ENCODE data around the gene FNIP2. TPM values are rescaled to one million over a fixed set of nuclear protein-coding genes. Genes with fewer than 3 reads are reported as not detected.

Gene FNIP2
- total and polyA plus RNA-seq, 9 of the 15 experiments (the other 6 are each of a cell fraction or from before 2014, with no cell fraction given), result 1.7 to 15.5 (median 8.3) TPM

GRCh38 chr4:158722917-158723793, 45.7 kb upstream of the FNIP2 start, which contains the start of gene PPID (continued):
- TF ChIP-seq GABPB2 (CRISPR knock-in tag; conservative IDR thresholded peaks at IDR 0.05) (no peak), ZNF780A (CRISPR knock-in tag; IDR thresholded peaks at IDR 0.05) (no peak), KDM1A (IDR thresholded peaks at IDR 0.05) (no peak), ZNF57 (CRISPR knock-in tag; IDR thresholded peaks at IDR 0.05) (no peak), CEBPZ (IDR thresholded peaks at IDR 0.05; ENCODE audit: borderline replicate concordance, low read depth, low read length) (no peak), XRCC4 (IDR thresholded peaks at IDR 0.05; ENCODE audit: extremely low read depth, insufficient read depth, insufficient read length) (no peak), CCAR2 (IDR thresholded peaks at IDR 0.05; ENCODE audit: low read depth, low read length) (no peak), SNIP1 (IDR thresholded peaks at IDR 0.05; ENCODE audit: low read depth) (no peak), GMEB1 (CRISPR knock-in tag; IDR thresholded peaks at IDR 0.05) (peak; percentile 56; the same call in 1 of the 2 replicates), TAF1 (IDR thresholded peaks at IDR 0.05; ENCODE audit: control insufficient read depth, extremely low read depth, insufficient read depth, low read length, severe bottlenecking) (peak; percentile 89), PCBP1 (IDR thresholded peaks at IDR 0.05; ENCODE audit: low read depth, low read length, poor library complexity, severe bottlenecking) (peak; percentile 40), ZNF384 (IDR thresholded peaks at IDR 0.05; ENCODE audit: low read depth, low read length) (no peak), ILF3 (IDR thresholded peaks at IDR 0.05; ENCODE audit: borderline replicate concordance) (no peak), SIX5 (IDR thresholded peaks at IDR 0.05; ENCODE audit: borderline replicate concordance in 1 of 2, insufficient read depth in 1 of 2, low read depth in 1 of 2, low read length in 2 of 2) (peak in 1 of 2 experiments; percentile 21; a peak in 1 of 4 replicates), ERF (CRISPR knock-in tag; IDR thresholded peaks at IDR 0.05) (no peak), NCOR1 (IDR thresholded peaks at IDR 0.05) (no peak), SMARCE1 (IDR thresholded peaks at IDR 0.05) (no peak), CREBBP (IDR thresholded peaks at IDR 0.05; ENCODE audit: low read depth, low read length) (no peak), MXD1 (CRISPR knock-in tag; IDR thresholded peaks at IDR 0.05; ENCODE audit: borderline replicate concordance, poor library complexity, severe bottlenecking) (peak; percentile 72), ZNF165 (CRISPR knock-in tag; IDR thresholded peaks at IDR 0.05; ENCODE audit: borderline replicate concordance) (no peak), L3MBTL2 (IDR thresholded peaks at IDR 0.05) (peak; percentile 97), ZNF507 (tag; conservative IDR thresholded peaks at IDR 0.05) (no peak)

All from K562 (cell line).